ENCODE data around the gene FZR1.

Gene FZR1

GRCh38 chr19:3505598-3506383, at the start of gene FZR1:
Gene FZR1, plus strand, starts transcription at chr19:3506311. Its CDS starts 16,679 bp downstream, at chr19:3522990.
- Mint-ChIP-seq H3K36me3 (ENCODE audit: low read depth) (peaks cover 42% of the 10 kb centered on the region), H3K4me1 (ENCODE audit: low read depth) (peaks cover 55% of the 10 kb centered on the region), H3K9me3 (no peaks in the 10 kb centered on the region), H3K27ac (peak within 1 kb of the TSS; percentile 95), H3K27me3 (no peaks in the 10 kb centered on the region), H3K4me3 (peak within 1 kb of the TSS; percentile 99)
- intact Hi-C loops (cut with micrococcal nuclease) = loop anchor here (2.0 kb wide), 1 partner anchor 67 kb away; the partner anchor contains the start of gene HMG20B

GRCh38 chr19:3456925-3457527, 49.1 kb upstream of the FZR1 start:
- no peak overlapping the region for H3K4me3 Mint-ChIP-seq
- no peaks in the 10 kb centered on the region for H3K27me3 Mint-ChIP-seq

GRCh38 chr19:3457528-3458228, 48.4 kb upstream of the FZR1 start:
- Mint-ChIP-seq H3K4me1 (ENCODE audit: low read depth) (peaks cover 23% of the 10 kb centered on the region), H3K4me3 (no peak overlapping the region), H3K36me3 (ENCODE audit: low read depth) (peaks cover 90% of the 10 kb centered on the region), H3K27ac (no peak overlapping the region), H3K27me3 (no peaks in the 10 kb centered on the region), H3K9me3 (no peaks in the 10 kb centered on the region)
- intact Hi-C loops (cut with micrococcal nuclease) = no loop called here

More at GRCh38 chr19:3456925-3457527, 49.1 kb upstream of the FZR1 start:
- peaks cover 23% of the 10 kb centered on the region for H3K4me1 Mint-ChIP-seq (ENCODE audit: low read depth)
- no peak overlapping the region for H3K27ac Mint-ChIP-seq
- H3K36me3 Mint-ChIP-seq (ENCODE audit: low read depth) = peaks cover 93% of the 10 kb centered on the region
- no peaks in the 10 kb centered on the region for H3K9me3 Mint-ChIP-seq
- intact Hi-C loops (cut with micrococcal nuclease) = no loop called here

- intact Hi-C loops (cut with micrococcal nuclease) = no loop called here
- no peak overlapping the region for H3K27ac Mint-ChIP-seq
- peaks cover 23% of the 10 kb centered on the region for H3K4me1 Mint-ChIP-seq (ENCODE audit: low read depth)
- peaks cover 90% of the 10 kb centered on the region for H3K36me3 Mint-ChIP-seq (ENCODE audit: low read depth)
- no peaks in the 10 kb centered on the region for H3K9me3 Mint-ChIP-seq
- H3K4me3 Mint-ChIP-seq = no peak overlapping the region
- H3K27me3 Mint-ChIP-seq = no peaks in the 10 kb centered on the region
Observed at GRCh38 chr19:3458229-3459088, 47.7 kb upstream of the FZR1 start.

- peaks cover 90% of the 10 kb centered on the region for H3K36me3 Mint-ChIP-seq (ENCODE audit: low read depth)
- H3K4me1 Mint-ChIP-seq (ENCODE audit: low read depth) = peaks cover 23% of the 10 kb centered on the region
- no peak overlapping the region for H3K27ac Mint-ChIP-seq
- H3K27me3 Mint-ChIP-seq = no peaks in the 10 kb centered on the region
- H3K9me3 Mint-ChIP-seq = no peaks in the 10 kb centered on the region
- intact Hi-C loops (cut with micrococcal nuclease) = no loop called here
- H3K4me3 Mint-ChIP-seq = no peak overlapping the region
Observed at GRCh38 chr19:3459089-3459881, 46.8 kb upstream of the FZR1 start.

- intact Hi-C loops (cut with micrococcal nuclease) = no loop called here
- H3K4me3 Mint-ChIP-seq = no peak overlapping the region
- peaks cover 23% of the 10 kb centered on the region for H3K4me1 Mint-ChIP-seq (ENCODE audit: low read depth)
- H3K36me3 Mint-ChIP-seq (ENCODE audit: low read depth) = peaks cover 90% of the 10 kb centered on the region
- no peaks in the 10 kb centered on the region for H3K9me3 Mint-ChIP-seq
- H3K27me3 Mint-ChIP-seq = no peaks in the 10 kb centered on the region
- no peak overlapping the region for H3K27ac Mint-ChIP-seq
Observed at GRCh38 chr19:3459965-3460582, 46.0 kb upstream of the FZR1 start.

- Mint-ChIP-seq H3K36me3 (ENCODE audit: low read depth) (peaks cover 77% of the 10 kb centered on the region), H3K4me1 (ENCODE audit: low read depth) (peaks cover 13% of the 10 kb centered on the region), H3K27ac (no peak overlapping the region), H3K9me3 (no peaks in the 10 kb centered on the region), H3K4me3 (no peak overlapping the region), H3K27me3 (no peaks in the 10 kb centered on the region)
- intact Hi-C loops (cut with micrococcal nuclease) = no loop called here
Observed at GRCh38 chr19:3462991-3463713, 43.0 kb upstream of the FZR1 start.

GRCh38 chr19:3463714-3464586, 42.2 kb upstream of the FZR1 start:
- H3K4me1 Mint-ChIP-seq (ENCODE audit: low read depth) = peaks cover 10% of the 10 kb centered on the region
- no peaks in the 10 kb centered on the region for H3K27me3 Mint-ChIP-seq
- peaks cover 69% of the 10 kb centered on the region for H3K36me3 Mint-ChIP-seq (ENCODE audit: low read depth)
- no peak overlapping the region for H3K27ac Mint-ChIP-seq
- no peaks in the 10 kb centered on the region for H3K9me3 Mint-ChIP-seq
- intact Hi-C loops (cut with micrococcal nuclease) = no loop called here
- no peak overlapping the region for H3K4me3 Mint-ChIP-seq

- Mint-ChIP-seq H3K27me3 (peaks cover 3% of the 10 kb centered on the region), H3K9me3 (no peaks in the 10 kb centered on the region), H3K36me3 (ENCODE audit: low read depth) (peaks cover 61% of the 10 kb centered on the region), H3K4me1 (ENCODE audit: low read depth) (peaks cover 5% of the 10 kb centered on the region), H3K27ac (no peak overlapping the region), H3K4me3 (no peak overlapping the region)
- intact Hi-C loops (cut with micrococcal nuclease) = no loop called here
Observed at GRCh38 chr19:3464587-3465235, 41.4 kb upstream of the FZR1 start.

GRCh38 chr19:3465552-3465951, 40.6 kb upstream of the FZR1 start:
- Mint-ChIP-seq H3K4me1 (ENCODE audit: low read depth) (peaks cover 5% of the 10 kb centered on the region), H3K9me3 (no peaks in the 10 kb centered on the region), H3K27ac (no peak overlapping the region), H3K27me3 (peaks cover 3% of the 10 kb centered on the region), H3K4me3 (no peak overlapping the region), H3K36me3 (ENCODE audit: low read depth) (peaks cover 53% of the 10 kb centered on the region)
- intact Hi-C loops (cut with micrococcal nuclease) = no loop called here

GRCh38 chr19:3466635-3467034, 39.5 kb upstream of the FZR1 start:
- no peaks in the 10 kb centered on the region for H3K9me3 Mint-ChIP-seq
- H3K4me1 Mint-ChIP-seq (ENCODE audit: low read depth) = peaks cover 5% of the 10 kb centered on the region

More at GRCh38 chr19:3466635-3467034, 39.5 kb upstream of the FZR1 start:
- intact Hi-C loops (cut with micrococcal nuclease) = no loop called here
- Mint-ChIP-seq H3K4me3 (no peak overlapping the region), H3K36me3 (ENCODE audit: low read depth) (peaks cover 43% of the 10 kb centered on the region), H3K27me3 (peaks cover 6% of the 10 kb centered on the region), H3K27ac (no peak overlapping the region)

All from dendritic cell treated with granulocyte-macrophage colony-stimulating factor and Interleukin-4, amounts not matched to agents 40 ng/mL and 50 ng/mL, for 4 days (primary cell).